NT2/D1 (cell line): ENCODE measurements around the gene TMEM273.

ENCODE experiments used
- YY1 ChIP-seq: IDR thresholded peaks from 2 replicates; pipeline ENCODE4 v1.6.1; 2011; ENCODE audit not compliant: insufficient read length, insufficient read depth
- ZNF274 ChIP-seq: IDR thresholded peaks from 2 replicates; pipeline ENCODE4 v1.6.1; 2011; ENCODE audit warnings: mild to moderate bottlenecking, low read depth, low read length

GRCh38 chr10:49179699-49180443 is 8.3 kb downstream of the TMEM273 start:
- no peak for TF ChIP-seq ZNF274
- no peak for TF ChIP-seq YY1
